Glomerular visceral epithelial cell (primary cell): ENCODE results near the gene C16orf82.
"Not testable (repeated sequence)": the region's sequence is repeated elsewhere in the genome, so short reads cannot be mapped to it uniquely, and the experiment has no call there.

Experiments used
- DNase-seq: peaks from one replicate; pipeline ENCODE4 v3.0.0-alpha.2; 2016; ENCODE audit errors: extremely low spot score

Gene C16orf82

DNA sequence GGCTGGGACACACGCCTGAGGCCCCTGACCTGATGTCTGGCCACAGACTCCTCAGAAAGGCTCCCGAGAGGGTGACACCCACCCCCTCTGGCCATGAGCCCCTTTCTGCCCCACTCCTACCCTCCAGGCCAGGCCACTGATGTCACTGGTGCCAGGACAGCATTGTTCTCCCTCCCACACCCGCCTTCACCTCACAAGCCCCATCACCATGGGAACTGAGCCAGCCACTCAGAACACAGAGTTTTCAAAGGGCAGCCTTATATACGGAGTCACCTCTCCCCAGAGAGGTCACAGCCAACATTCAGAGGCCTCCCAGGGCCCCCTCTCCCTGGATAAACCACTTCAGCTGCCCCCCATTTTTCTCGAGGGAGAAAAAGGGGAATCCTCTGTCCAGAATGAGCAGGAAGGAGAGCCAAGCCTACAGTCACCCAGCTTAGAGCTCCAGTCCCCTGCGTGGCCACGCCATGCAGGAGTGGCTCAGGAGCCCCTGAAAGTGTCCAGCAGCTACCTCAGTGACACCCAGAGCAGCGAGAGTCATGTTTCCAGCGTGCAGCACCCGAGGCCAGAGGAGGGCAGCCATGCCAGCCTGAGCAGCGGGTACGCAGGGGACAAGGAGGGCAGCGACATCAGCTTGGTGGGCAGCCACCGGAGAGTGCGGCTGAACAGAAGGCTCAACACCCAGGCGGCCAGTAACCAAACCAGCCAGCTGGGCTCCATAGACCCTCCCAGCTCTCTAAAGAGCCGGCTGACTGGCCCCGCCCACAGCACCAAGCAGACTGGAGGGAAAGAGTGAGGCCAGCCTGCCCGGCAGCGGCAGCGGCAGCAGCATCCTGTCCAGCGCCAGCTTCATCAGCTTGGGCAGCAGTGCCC is at the start of gene C16orf82:
Gene C16orf82, plus strand, starts transcription at position 260 of the 870 bp plus-strand sequence.
- DNase-seq = no peak

- no peak for DNase-seq
Measured at GRCh38 chr16:27020031-27020430, 46.7 kb upstream of the C16orf82 start.

GRCh38 chr16:27024010-27024409 is 42.7 kb upstream of the C16orf82 start:
- DNase-seq = no peak

- no peak for DNase-seq
Measured at GRCh38 chr16:27025581-27025980, 41.1 kb upstream of the C16orf82 start.

GRCh38 chr16:27027971-27028370 is 38.8 kb upstream of the C16orf82 start:
- no peak for DNase-seq

GRCh38 chr16:27028591-27029110 is 38.1 kb upstream of the C16orf82 start:
- DNase-seq = no peak

- DNase-seq = no peak
Measured at GRCh38 chr16:27029525-27029924, 37.2 kb upstream of the C16orf82 start.

DNA sequence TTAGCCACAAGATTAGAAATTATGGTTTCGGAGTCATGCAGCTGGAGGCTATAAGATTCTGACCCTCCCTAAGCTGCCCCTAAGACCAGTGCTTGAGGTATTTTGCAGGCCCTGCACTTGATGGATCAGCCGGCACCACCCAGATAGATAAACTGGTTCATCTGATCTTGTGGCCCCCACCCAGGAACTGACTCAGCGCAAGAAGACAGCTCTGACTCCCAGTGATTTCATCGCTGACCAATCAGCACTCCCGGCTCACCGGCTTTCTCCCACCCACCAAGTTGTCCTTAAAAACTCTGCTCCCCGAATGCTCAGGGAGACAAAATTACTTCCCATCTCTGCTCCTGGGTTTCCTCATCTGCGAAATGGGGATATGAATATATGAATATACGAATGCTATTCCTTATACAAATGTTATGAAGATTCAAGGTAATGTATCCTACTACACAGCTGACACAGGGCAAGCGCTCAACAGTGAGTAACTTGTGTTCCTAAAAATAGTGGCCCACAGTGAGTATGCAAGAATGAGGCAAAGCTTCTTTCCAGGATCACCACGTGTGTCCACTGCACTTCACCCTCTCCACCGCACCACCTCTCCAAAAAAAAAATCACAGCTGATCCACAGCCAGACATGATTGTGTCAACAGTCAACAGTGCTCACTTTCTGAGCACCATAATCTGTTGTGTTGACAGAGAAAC is 33.3 kb upstream of the C16orf82 start:
- DNase-seq = no peak

DNA sequence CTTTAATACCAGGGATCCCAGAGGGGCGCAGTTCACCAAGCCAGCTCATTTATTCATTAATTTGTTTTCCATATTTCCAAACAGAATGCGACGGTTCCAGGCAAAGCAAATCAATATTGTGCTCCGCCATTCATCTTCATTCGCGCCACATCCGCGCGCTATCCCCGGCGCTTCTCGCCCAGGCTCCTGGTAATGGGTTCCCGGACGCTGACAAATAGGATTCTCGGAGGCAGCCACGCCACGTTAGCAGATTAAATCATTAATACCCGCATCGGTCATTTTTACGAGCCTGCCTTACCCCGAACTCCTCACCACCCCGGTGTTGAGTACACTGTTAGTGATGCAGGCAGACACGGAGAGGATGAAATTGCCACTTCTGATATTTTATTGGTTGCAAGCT is 26.0 kb upstream of the C16orf82 start:
- DNase-seq = no peak

GRCh38 chr16:27046958-27047518 is 19.7 kb upstream of the C16orf82 start:
- no peak for DNase-seq

DNA sequence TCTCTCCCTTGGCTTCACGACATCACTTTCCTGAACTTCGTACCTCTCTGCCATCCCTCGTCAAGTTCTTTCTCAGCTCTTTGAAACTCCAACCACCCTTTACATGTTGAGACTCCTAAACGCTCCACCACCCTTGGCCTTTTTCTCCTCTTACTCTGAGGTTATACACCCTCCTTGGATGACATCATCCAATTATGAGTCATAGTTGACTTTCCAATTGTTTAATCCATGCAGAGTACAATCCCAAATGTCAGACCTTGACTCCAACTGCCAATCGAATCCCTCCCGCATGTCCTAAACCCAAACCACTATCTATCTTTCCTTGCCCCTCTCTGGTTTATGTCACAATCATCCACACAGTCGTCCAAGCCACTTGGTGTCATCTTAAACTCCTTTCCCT is 18.4 kb upstream of the C16orf82 start:
- no peak for DNase-seq

- DNase-seq = no peak
Measured at GRCh38 chr16:27049117-27049516, 17.6 kb upstream of the C16orf82 start.

- no peak for DNase-seq
Measured at GRCh38 chr16:27052007-27052406, 14.7 kb upstream of the C16orf82 start.

DNA sequence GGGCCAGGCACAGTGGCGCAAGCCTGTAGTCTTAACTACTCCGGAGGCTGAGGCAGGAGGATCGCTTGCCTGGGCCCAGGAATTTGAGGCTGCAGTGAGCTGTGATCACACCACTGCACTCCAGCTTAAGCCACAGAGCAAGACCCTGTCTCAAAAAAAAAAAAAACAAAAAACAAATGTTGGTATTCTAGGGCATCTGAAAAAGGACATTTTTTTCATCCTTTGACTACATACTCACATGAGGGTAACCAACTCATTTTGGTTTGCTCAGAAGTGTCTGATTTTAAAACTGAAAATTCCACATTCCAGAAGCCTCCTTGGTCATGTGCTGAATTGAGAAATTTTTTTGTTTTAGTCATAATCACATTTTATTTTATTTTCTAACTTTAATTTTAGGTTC is 12.7 kb upstream of the C16orf82 start:
- no peak for DNase-seq

DNA sequence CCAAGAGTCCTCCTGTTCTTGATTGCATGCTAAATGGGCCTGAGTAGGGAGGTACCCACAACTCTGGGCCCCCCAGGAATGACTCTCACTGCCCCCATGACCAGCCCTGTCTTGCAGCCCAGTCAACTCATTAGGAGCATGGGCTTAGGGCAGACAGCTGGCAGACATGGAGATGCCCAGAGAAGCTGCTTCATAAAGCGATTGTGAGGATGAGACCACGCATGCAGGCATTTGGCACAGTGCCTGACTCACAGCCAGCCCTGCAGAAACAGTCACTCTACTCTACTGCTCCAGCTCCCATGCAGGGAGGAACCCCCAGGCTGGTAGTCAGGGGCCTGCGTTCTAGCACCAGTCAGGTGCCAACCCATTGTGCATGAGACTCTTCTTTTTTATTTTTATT is 8.4 kb upstream of the C16orf82 start:
- no peak for DNase-seq

- no peak for DNase-seq
Measured at GRCh38 chr16:27070776-27071175, 4.0 kb downstream of the C16orf82 start.

- no peak for DNase-seq
Measured at GRCh38 chr16:27073733-27074132, 7.0 kb downstream of the C16orf82 start.

GRCh38 chr16:27080895-27081294 is 14.2 kb downstream of the C16orf82 start:
- DNase-seq = no peak

DNA sequence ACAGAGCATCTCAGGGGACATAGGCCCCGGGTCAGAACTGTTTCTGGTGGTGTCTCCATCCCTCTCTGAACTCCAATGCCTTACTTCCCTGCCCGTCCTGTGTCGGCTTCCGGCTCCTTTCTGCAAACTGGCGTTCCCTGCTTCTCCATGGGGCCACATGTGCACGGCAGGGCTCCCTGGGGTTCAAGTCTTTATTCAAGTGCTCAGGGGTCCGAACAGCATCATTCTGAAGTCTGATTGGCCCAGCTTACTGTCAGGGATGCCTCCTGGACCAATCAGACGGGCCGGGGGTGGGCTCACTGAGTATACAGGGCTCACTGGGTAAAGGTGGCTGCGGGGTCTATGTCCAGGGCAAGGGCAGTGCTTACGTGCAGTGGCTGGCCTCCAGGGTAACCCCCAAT is 17.1 kb downstream of the C16orf82 start:
- no peak for DNase-seq

GRCh38 chr16:27084307-27085028 is 17.7 kb downstream of the C16orf82 start:
- DNase-seq = no peak

DNA sequence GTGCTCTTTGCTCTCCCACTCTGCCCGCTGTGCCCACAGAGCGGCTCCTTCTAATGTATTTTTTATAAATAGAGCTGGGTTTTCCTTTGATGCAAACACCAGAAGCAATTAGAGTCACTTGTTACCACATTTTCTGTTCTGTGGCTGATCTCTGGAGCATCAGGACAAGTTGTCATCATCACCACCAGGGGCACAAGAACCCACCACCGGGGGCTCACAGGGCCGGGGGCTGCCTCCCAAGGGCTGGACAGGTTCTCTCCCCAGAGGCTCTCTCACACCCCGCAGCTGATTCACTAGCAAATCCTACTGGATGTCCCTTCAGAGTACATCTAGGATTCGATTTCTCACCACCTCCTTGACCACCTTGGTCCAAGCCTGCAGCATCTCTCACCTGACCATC is 18.5 kb downstream of the C16orf82 start:
- DNase-seq = no peak

GRCh38 chr16:27086031-27086430 is 19.3 kb downstream of the C16orf82 start:
- DNase-seq = not testable (repeated sequence)
